ENCODE data around the gene AKAP13.

AKAP13 gene

GRCh38 chr15:85539491-85539890, 159.1 kb downstream of the AKAP13 start:
- no peak for DNase-seq (ENCODE audit: low spot score)

DNA sequence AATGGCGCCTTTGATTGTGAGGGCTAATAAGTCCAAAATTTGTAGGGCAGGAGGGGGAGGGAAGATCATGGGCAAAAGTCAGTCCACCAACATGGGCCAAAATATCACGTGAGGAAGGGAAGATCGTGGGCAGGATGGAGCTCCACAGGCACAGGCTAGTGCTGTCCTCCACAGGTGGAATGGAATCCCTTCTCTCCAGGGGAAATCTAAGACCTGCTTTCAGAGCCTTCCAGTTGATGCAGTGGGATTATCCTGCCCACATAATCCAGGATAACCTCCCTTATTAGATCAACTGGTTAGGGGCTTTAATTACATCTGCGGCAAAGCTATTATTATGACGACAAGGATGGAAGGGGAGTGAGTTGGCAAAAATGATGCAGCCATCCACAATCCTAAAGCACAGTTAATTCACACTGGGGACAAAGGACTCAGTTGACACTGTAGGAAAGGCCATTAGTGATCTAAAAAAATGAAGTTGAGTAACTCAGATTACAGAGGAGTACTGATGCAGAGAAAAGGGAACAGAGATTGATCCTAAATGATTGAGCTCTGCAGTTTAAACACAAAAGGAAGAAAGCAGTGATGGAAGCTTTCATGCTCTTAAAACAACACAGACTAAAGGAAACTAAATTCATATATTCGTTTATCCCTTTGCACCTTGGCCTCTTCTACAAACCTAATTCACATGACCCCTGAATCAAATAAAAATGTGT, 159.8 kb downstream of the AKAP13 start:
- DNase-seq (ENCODE audit: low spot score), result no peak

GRCh38 chr15:85541744-85542143, 161.3 kb downstream of the AKAP13 start:
- DNase-seq (ENCODE audit: low spot score), result no peak

DNA sequence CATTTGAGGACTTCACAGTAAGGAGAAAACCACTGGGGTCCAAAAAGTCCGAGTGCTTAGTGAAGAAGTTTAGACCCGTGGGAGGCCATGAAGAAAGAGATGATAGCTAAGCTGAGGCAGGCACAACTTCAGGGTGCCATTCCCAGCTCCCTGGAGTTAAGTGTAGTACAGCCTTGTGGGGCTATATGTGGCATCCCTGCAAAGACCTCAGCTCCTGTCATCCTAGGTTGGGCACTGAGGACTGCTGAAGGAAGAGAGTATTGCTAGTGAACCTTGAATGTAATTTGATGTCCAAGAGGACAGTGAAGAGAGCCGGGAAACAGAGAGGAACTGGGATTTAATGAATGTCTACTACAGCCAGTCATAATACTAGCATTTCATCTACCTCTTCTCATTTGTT, 162.1 kb downstream of the AKAP13 start:
- DNase-seq (ENCODE audit: low spot score), result no peak

- DNase-seq (ENCODE audit: low spot score), result no peak
Observed at GRCh38 chr15:85542895-85543331, 162.5 kb downstream of the AKAP13 start.

- no peak for DNase-seq (ENCODE audit: low spot score)
Observed at GRCh38 chr15:85543741-85544155, 163.3 kb downstream of the AKAP13 start.

DNA sequence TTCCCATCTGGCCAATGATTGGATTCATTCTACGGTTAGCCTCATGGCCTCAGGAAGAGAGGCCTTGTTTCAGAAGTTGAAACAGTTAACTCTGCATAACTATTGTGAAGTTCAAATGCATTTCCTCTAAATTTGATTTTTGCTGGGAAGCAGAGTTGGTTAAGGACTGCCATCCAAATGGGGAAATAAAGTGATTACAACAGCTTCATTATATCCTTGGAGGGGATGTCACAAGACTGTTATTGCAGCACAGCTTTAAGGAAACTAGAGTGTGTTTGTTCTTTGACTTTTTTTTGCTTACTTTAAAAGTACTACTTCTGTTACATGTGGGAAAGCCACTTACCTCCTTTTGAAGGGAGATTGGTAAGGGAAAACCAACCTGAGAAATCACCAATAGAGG, 164.8 kb downstream of the AKAP13 start:
- no peak for DNase-seq (ENCODE audit: low spot score)

GRCh38 chr15:85545752-85546151, 165.3 kb downstream of the AKAP13 start:
- no peak for DNase-seq (ENCODE audit: low spot score)

- no peak for DNase-seq (ENCODE audit: low spot score)
Observed at GRCh38 chr15:85547386-85547785, 167.0 kb downstream of the AKAP13 start.

GRCh38 chr15:85550283-85550682, 169.9 kb downstream of the AKAP13 start:
- no peak for DNase-seq (ENCODE audit: low spot score)

- no peak for DNase-seq (ENCODE audit: low spot score)
Observed at GRCh38 chr15:85551221-85551832, 170.9 kb downstream of the AKAP13 start.

GRCh38 chr15:85554852-85555521, 174.6 kb downstream of the AKAP13 start:
- DNase-seq (ENCODE audit: low spot score), result no peak

GRCh38 chr15:85555875-85556617, 175.6 kb downstream of the AKAP13 start:
- DNase-seq (ENCODE audit: low spot score), result no peak

DNA sequence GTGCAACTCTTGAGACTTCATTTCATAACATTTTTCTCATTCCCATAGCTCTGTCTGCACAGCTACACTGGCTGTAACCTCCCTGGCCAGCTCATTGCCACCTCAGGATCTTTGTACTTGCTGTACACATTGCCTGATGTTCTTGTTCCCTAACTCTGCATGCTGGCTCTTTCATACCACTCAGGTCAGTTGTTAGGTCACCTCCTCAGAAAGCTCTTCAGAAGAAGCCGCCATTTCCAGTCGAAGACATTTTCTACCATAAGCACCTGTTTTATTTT, 176.2 kb downstream of the AKAP13 start:
- no peak for DNase-seq (ENCODE audit: low spot score)

DNA sequence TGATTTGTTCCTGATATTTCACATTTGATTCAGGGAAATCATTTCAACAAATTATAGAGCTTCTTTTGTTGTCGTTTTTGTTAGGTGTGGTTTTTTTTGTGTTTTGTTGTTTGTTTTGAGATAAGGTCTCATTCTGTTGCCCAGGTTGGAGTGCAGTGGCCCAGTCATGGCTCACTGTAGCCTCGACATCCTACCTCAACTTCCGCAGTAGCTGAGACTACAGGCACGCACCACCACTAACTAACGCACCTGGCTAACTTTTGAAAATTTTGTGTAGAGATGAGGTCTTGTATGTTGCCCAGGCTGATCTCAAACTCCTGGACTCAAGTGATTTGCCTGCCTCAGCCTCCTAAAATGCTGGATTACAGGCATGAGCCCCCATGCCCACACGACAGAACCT, 177.0 kb downstream of the AKAP13 start:
- DNase-seq (ENCODE audit: low spot score), result no peak

- DNase-seq (ENCODE audit: low spot score), result no peak
Observed at GRCh38 chr15:85558848-85559247, 178.4 kb downstream of the AKAP13 start.

GRCh38 chr15:85559530-85559929, 179.1 kb downstream of the AKAP13 start:
- DNase-seq (ENCODE audit: low spot score), result no peak

- no peak for DNase-seq (ENCODE audit: low spot score)
Observed at GRCh38 chr15:85562824-85563223, 182.4 kb downstream of the AKAP13 start.

GRCh38 chr15:85563328-85563727, 182.9 kb downstream of the AKAP13 start:
- DNase-seq (ENCODE audit: low spot score), result no peak

GRCh38 chr15:85563731-85564130, 183.3 kb downstream of the AKAP13 start:
- no peak for DNase-seq (ENCODE audit: low spot score)

GRCh38 chr15:85564686-85565085, 184.3 kb downstream of the AKAP13 start:
- DNase-seq (ENCODE audit: low spot score), result no peak

- DNase-seq (ENCODE audit: low spot score), result no peak
Observed at GRCh38 chr15:85568261-85568808, 187.9 kb downstream of the AKAP13 start.

- no peak for DNase-seq (ENCODE audit: low spot score)
Observed at GRCh38 chr15:85570336-85570735, 189.9 kb downstream of the AKAP13 start.
